Measurements from ENCODE around the gene NEDD9.

The NEDD9 gene

DNA sequence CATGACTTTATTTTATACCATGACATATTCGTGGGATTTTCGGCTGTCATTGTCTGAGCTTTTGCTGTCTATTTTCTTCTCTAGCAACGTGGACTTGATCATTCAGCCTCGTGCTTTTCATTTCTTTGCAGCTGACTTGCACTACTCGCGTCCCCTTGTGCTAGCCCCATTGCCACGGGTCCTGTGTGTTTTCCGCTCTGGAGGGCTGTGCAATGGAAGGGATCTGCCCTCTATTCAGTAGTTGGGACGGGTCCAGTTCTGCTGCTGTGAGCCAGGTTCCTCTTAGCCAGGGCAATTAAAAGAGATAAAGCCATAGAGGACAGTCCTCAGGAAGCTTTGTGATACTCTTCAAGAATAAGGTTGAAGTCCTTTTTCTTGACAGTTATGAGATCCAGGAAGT is 17.6 kb downstream of the NEDD9 start:
- no peak for DNase-seq

DNA sequence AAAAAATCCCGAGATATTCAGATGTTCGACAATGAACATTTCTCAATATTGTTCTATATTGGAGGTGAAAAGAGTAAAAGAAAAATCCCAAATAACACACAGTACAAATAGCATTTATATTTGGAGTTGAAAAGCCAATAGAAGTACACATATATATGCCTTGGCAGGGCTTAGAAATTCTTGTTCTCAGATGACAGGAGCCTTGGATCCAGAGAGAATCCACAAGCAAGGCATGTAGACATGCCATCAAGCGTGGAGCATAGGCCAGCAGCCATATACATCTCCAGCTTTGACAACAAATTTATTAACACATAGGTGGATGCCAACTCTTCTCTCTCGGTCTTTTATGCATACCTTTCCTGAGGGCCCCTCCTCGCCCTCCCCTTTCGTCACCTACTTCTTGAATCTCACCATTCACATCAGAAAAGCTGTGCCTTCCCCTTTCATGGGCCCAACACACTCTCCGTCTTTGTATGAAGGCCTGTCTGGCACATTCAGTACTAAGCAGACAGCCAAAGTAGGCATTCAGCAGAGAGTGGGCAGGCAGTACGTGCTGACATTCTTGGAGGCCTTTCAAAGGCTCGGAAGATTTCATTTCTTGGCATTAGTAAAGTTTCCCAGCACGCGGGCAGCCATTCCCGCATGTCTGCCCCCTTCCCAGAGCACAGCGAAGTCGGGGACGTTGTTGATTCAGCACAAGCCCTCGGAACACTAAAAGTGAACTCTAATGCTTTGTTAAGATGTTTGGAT is 18.2 kb downstream of the NEDD9 start:
- no peak for DNase-seq

DNA sequence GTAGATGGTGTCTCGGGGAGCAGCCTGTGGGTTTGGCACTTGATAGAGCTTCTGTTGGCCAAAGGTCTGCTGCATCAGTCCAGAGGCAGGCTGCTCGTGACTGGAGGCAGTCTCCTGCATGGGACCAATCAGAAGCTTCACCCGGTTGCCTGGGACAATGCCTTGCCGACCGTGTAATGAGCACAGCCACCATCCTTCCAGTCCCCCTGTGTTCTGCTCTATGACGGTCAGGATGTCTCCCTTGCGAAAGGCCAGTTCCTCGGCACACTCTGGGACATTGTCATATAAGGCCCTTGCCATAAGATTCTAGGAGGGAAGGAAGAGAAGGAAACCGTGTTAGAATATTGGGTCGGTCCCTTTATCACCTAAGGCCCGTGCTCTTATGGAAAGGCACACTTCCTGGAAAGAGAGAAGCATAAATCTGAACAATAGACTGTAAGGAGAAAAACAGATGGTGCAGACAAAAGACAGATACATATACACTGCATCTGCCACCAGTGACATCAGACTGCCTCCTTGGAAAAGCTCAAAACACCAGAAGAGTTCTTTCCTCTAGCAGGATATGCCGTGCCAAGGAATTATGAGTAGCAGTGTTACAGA is 18.9 kb downstream of the NEDD9 start:
- no peak for DNase-seq

DNA sequence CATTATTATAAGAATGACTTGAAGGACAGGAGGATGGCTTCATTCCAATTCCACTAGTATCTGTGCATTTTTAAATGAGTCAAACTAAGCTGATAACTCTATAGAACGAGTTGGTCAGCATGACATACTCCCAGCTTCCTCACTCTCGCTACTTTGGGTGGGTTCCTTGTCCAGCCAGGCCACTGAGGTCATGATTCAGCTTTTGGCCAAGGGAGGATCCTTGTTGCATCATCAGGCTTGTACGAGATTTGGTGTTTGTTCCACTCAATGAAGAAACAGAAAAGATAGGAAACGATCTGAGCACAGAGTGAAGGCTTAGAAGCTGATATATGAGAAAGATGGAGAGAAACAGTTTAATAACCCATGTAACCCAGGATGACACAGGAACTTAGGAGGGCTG is 19.8 kb downstream of the NEDD9 start:
- no peak for DNase-seq

DNA sequence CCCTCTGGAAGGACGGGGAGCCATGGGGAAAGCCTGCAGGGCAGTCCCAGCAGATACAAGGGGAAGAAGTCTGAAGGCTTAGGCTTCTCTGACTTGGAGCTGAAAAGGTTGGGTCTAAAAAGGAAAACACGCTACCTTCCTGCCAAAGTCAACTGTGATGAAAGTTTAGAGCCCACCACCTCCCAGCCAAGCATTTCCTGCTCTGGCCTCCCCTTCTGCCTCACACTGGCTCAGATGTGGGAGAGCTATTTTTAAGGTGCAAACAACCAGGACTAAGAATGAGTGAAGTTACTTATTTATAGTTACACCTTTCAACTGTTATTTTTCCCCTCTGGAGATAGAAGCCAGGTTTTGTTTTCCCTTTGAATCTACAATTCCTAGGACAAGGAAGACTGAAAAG is 21.2 kb downstream of the NEDD9 start:
- DNase-seq, result no peak

DNA sequence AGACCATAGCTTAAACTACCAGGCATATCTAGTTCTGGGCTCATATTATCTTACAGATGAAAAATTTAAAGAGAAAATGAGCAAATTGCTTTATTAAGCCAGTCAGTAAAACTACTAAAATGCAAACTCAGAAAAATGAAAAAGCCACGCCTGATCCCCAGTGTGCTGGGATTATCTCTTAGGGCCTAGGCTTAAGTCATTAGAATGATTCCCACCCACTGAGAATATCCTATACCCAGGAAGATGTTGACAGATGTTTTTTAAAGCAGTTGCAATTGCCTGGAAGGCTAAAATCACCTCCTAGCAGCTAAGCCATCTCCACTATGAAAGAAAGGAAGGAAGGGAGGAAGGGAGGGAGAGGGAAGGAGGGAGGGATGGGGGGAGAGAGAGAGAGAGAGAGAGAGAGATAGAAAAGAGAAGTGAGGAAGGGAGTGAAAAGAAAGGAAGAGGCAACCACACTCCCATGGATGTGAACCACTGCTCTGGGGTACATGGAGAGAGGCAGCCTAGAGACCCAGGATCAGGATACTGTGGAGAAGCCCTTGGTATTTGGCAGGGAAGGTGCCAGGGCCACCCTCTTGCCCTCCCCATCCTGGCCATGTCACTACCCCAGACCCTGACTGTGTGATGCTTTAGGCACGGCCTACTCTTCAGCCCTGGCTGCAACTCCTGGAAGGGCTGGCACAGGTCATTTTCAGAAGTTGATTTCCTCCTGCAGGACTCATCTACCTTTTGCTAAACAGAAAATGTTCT is 21.9 kb downstream of the NEDD9 start:
- DNase-seq, result no peak

DNA sequence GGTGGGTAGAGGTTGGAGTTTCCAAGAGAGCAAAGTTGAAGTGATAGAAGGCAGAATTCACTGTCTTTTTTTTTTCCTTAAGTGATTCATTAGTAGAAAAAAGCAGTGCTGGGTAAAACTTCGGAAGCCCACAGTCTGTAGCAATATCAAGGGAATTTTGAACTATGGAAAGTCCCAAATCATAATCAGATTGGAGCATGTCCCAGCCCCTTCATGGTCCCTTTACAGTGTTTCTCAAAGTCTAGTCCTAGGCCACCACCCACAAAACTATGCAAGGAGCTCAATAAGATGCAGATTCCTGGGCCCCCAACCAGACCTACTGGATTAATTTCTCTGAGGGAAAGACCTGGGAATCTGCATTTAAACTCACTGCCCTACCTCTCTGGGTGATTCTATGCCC is 22.6 kb downstream of the NEDD9 start:
- DNase-seq, result no peak

DNA sequence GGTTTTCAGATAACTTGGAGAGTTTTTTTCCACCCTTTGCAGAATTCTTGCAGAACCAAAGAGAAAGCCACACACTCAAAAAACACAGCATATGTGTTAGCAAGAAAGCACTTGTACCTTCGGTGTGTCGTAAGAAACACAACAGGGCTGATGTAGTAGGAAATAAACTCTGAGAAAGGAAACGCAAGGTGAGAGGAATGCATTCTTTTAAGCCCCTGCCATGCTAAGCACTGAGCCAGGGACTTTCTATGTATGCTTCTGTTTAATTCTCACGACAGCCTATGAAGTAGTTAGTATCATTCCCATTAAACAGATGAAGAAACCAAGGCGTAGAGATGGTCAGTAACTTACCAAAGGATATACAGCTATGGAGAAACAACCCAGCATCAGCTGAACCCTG is 23.1 kb downstream of the NEDD9 start:
- no peak for DNase-seq

DNA sequence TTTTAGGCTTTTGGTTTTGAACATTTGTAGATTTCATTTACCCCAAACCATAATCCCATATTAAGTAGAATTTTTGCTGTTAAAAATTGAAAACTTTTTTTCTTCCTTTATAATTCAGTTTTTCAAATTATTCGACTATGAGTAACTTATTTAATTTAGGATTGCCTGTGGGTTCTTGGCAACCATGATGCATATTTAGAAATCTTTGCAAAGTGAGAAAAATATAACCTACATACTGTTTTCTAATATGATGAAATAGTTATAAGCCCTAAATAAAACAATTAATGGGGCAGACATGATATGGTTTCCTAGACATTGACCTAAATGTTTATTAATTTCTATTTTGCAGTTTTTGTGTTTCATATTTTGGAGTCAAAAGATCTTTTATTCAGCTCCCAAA is 23.6 kb downstream of the NEDD9 start:
- no peak for DNase-seq

DNA sequence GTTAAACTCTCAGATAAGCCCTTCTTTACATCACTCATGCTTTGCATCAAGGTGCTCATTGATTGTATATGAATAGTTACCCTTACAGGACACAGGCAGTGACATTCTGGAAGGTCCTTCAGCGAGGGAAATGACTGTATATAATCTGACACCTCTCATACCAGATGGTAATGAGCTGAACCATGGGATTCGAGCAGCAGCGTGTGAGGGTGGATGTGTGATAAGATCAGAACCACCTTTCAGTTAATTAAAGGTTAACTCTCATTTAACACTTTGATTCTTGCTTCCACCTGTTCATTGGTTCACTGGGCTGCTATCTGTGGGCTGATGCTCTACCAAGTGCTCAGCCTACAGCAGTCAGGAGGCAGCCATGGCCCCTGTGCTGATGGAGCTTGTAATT is 24.2 kb downstream of the NEDD9 start:
- DNase-seq, result no peak

DNA sequence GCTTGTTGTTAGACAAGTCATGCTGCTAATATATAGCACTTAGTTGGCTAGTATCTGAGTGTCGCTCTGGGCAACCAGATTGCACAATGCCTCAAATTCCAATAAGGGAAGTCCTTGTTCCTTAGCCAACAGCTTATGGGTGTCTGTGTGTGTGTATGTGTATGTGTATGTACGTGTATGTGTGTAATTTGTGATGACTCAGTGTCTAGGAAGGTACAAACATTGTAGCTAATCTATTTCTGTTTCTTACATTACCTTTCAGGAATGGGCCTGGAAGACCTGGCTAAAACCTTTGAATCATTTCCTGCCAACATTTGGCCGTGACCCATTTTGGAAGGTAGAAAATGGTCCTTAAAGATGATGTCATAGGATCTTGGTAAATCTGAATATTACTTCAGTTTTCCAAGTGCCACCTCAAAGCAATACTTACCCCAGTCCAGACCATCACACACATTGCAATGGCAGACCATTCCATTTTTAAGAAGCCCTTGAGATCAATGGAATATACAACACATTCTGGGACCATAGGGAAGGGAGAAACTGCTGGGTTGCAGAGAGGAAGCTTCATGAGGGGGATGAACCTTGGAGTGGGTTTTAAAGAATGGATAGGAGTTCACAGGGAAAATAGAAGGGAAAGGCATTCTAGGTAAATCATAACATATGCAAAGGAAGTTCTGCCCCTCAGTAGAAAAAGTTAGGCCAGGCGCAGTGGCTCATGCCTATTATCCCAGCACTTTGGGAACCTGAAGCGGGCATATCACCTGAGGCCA is 25.1 kb downstream of the NEDD9 start:
- DNase-seq, result no peak

DNA sequence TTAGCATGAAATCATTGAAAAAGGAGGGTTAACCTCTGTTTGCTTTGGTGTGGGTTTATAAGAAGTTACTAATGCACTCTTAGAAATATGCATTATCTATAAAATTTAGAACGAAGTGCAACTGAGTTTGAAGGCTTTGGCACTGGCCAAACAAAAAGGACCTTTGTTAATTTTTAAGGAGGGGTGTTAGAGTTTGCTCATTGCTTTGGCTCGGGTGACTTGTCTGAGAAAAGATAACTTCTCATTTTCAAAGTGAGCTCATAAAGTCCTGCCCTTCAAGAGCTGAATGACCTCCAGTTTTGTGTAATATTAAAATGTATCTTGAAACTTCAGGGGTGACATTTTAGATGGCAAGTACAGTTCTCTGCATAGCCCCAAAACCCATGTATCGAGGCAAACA is 25.9 kb downstream of the NEDD9 start:
- no peak for DNase-seq

DNA sequence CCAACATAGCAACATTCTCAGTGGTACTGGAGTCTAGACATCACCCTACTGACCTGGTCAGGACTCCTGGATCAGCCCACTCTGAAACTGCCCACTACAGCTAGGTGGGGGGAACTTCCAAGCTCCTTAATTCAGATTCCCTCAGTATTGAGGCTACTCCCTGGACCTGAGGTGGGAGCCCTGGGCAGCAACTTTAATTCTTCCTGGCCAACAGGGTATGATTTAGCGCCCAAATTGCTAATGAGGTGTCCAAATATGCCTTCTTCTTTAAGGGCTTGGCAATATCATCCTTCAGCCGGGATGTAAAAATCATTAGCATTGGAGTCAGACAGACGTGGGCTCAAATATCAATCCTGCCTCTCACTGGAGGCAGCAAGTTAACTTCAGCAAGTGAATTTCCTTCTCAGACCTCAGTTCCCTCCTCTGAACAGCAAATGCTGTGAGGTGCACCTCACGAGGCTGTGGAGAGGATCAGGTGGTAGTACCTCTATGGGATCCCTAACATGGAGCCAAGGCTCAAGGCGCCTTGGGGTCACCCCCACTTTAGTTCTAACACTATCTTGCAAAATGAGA is 27.6 kb downstream of the NEDD9 start:
- no peak for DNase-seq

DNA sequence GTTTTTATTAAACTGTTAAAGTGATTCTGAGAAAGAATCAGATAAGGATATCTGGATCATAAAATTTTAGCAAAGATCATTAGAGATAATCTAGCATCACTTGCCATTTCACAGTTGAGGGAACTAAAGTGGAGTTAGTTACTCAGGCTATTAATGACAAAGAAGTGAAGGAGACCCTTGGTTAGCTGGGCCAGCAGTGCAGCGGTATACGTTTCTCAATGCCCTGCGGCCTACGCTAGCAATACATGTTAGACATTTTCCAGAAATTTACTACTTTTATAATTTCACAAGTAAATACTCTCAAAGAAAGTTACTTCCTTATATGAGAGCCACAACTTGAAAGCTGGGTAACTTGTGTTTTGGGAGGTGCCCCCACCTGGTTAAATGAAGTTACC is 28.5 kb downstream of the NEDD9 start:
- DNase-seq, result no peak

DNA sequence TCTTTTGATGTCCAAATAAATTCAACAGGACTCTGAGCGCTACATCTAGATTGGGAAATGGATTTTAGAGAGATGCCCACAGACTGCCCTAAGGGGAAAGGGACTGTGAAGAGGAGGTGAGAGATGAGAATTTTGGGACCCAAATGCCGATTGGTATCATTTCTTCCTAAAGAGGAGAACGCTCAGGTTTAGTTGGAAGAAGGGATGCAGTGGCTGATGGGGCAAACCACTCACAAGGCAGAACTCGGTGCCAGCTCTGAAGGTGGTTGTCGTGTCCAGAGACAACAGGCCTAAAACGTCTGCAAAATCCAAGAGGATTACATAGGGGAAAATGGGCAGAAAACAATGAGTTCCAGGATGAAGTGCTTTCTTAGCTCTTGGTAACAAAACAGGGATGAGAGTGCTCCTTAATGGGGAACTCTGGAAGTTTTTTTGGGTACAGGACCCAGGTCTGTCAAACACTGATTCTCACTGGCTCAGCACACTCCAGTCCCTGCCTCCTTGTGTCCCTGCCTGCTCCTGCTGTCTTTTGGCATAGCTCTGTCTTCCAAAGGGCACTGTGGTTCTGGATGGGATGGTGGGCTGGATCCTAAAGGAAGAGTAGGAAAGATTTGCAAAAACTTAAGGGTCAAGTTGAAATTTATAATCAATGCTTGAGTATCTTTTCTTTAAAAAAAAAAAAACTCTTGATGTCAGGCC is 29.0 kb downstream of the NEDD9 start:
- DNase-seq, result no peak

DNA sequence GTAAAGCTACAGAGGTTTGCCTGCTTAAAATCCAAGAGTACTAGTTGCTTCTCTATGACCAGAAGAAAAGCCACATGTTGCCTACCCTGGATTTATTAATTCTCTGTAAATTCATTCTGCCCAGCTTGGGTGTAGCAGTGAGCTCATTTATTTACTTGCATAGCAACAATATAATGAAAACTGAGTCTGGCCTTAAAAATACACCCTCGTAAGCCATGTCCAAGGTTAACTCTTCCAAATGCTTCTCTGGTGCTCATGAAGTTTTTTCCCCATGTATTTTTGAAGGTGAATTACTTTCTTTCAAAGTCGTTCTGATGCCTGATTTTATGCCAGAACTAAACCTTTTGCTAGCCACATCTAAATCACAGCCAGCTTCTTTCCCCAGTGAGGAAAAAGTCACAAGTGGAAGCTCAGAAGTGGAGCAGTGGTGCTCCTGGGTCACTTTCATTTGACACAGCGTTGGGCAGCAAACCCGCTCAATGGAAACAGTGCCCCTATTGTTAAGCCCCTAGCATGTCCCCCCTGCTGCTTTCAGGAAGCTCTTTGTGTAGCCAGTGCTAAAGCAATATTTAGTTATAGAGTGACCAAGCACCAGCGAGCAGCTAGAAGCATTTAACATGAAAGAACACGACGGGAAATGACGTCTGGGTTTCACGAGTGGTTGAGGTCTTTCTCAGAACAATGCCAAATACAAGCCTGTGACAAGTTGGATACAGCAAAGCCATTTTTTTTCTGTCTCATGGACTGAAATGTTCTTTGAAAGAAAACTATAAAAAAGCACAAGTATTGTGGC is 29.8 kb downstream of the NEDD9 start:
- no peak for DNase-seq

DNA sequence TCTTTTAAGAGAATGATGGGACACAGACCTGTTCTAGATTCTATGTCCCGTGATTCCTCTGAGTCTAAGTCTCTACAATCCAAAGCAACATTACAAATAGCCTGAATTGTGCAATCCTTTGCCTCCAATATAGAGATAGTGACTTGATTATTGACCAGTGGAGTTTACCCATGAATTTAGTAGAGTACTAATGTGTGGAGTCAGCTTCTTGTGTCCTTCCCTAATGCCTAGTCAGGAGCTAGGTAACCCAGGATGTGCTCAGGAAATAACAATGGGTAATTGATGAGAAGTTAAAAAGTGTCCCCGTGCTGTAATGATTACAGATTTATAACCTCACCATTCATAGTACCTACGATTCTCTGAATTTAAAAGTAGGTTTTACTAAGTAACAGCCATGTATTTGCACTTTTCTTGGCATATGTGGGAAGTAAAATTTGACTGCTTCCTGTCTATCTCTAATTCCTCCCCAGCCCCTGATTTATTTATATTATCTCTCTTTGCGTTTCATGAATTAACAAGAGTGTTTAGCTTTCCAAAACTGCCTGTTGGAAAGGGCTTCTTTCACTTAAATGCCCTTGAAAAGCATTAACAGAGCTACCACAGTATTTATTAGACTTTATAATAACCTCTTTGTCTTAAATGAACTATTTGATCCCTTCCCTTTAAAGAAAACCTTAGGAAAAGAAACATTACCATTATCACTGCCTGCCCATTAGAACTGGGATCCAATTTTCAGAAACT is 30.5 kb downstream of the NEDD9 start:
- no peak for DNase-seq

DNA sequence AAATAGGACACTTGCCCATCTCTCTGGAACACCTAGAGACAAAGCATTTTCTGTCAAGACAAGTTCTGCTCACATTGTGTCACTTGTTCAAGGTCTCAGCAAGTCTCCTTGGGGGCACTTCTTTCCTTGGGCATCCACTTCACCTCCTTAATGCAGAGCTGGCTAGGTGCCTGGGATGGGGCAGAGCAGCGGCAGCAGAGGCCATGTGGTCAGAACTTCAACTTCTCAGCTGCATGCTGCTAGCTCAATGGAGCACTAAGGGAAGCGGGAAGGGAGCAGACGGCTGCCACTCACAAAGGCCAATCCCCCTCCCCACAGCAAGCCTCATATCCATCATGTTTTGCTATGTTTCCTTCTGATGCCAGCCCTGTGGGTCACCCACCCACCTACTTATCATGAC is 31.5 kb downstream of the NEDD9 start:
- no peak for DNase-seq

DNA sequence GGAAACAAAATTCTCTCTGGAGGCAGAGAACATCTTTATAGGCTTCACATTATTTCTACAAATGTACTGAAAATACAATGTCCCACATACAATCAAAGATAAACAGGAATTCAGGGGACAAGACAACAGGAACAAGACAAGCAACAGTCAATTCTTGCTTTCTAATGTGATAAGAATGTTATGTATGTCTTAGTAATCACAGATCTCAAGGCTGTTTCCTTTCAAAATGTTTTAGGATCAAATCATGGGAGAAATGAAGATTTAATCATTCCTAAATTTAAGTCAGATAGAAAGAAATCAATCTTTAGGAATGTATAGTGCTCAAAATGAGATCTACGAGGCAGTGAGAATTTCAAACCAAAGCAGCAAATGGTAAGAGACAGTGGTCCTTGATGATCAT is 32.1 kb downstream of the NEDD9 start:
- DNase-seq, result no peak

DNA sequence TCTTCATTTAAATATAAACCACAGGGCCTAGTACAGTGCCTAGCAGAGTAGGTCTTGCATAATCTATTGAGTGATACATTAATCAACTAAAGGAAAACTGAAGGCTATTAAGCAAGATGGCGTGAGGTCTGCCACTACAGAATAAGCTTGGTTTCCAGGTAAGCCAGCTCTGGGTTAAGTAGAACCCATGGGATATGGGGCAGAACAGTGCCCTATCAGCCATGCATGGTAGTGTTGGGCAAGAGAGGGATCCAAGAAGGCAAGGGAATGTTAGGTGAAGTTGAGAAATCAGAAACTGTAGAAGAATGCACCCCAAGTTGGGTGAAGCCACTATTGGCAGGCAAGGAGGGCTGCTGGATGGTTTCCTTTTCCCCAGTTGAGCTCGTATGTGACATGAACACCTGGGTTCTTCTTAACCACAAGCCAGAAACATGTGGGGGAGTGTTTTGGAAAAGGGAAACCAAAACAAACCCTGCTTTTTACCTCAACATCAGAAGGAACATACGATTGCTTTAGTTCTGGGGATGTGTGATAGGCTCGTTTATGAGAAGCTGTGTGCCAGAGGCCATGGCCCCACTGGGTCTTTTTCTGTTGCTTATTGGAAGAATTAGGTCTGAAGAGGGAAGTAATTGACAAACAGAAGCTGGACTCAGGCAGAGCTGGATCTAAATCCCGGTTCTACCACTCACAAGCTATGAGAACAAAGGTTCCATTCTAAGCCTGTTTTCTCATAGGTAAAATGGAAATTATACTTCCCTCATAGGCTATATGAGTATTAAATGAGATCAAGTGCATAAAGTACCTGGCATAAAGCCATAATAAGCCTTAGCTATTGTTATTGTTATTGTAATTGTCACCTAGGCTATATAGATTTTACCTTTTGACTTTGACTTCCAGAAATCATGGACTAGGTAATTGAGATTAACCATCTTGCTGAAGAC is 33.5 kb downstream of the NEDD9 start:
- no peak for DNase-seq
